HFF-Myc (cell line): ENCODE results near the gene DBNDD2.
A peak's percentile ranks its signal among the peaks of the same experiment; 100 is the strongest.

Source experiments
- DNase-seq: peaks from one replicate; pipeline ENCODE4 v3.0.0-alpha.2; 2011; ENCODE audit warnings: low read depth; ENCODE audit errors: extremely low read depth
- H3K4me3 ChIP-seq: replicated peaks from 2 replicates; pipeline ENCODE4 v1.5.1; 2011; ENCODE audit warnings: low read depth, mild to moderate bottlenecking, control low read depth, low read length
- CTCF ChIP-seq: IDR thresholded peaks from 2 replicates; pipeline ENCODE4 v1.5.1; 2012; ENCODE audit warnings: mild to moderate bottlenecking, low read depth, low read length, control low read depth; ENCODE audit errors: missing control alignments

DBNDD2 gene

GRCh38 chr20:45370571-45371160 lies 37.4 kb upstream of the DBNDD2 start:
- no peak for TF ChIP-seq CTCF
- DNase-seq = no peak

GRCh38 chr20:45372241-45372640 lies 35.8 kb upstream of the DBNDD2 start:
- no peak for TF ChIP-seq CTCF
- H3K4me3 ChIP-seq = no peak overlapping the region
- no peak for DNase-seq

More at GRCh38 chr20:45370571-45371160, 37.4 kb upstream of the DBNDD2 start:
- no peak overlapping the region for H3K4me3 ChIP-seq

- H3K4me3 ChIP-seq = no peak overlapping the region
Observed at GRCh38 chr20:45372646-45373352, 35.3 kb upstream of the DBNDD2 start.

GRCh38 chr20:45373353-45374100 lies 34.6 kb upstream of the DBNDD2 start:
- TF ChIP-seq CTCF = peak; percentile 92
- H3K4me3 ChIP-seq = peak overlapping the region; percentile 28
- DNase-seq = peak; percentile 57

More at GRCh38 chr20:45372646-45373352, 35.3 kb upstream of the DBNDD2 start:
- no peak for TF ChIP-seq CTCF
- DNase-seq = no peak

GRCh38 chr20:45374101-45374467 lies 34.0 kb upstream of the DBNDD2 start:
- no peak for DNase-seq
- H3K4me3 ChIP-seq = no peak overlapping the region
- no peak for TF ChIP-seq CTCF

GRCh38 chr20:45374966-45375365 lies 33.1 kb upstream of the DBNDD2 start:
- TF ChIP-seq CTCF = no peak
- DNase-seq = no peak
- no peak overlapping the region for H3K4me3 ChIP-seq
